GM12865 (cell line): ENCODE results near the gene TSPAN9.

Source experiments
- DNase-seq: peaks from one replicate; pipeline ENCODE4 v3.0.0; 2010; ENCODE audit warnings: low read depth
- H3K4me3 ChIP-seq: 2 replicates; pipeline ENCODE4 v1.5.1; 2011; ENCODE audit warnings: mild to moderate bottlenecking, low read depth, low read length, control low read depth
- TF ChIP-seq, protein P1 (sequence below): IDR thresholded peaks from 2 replicates; pipeline ENCODE4 v1.5.1; 2011; ENCODE audit warnings: low read length, control low read depth, low read depth, inconsistent platforms; ENCODE audit not compliant: insufficient read depth; ENCODE audit errors: missing control alignments

TSPAN9 gene

DNA sequence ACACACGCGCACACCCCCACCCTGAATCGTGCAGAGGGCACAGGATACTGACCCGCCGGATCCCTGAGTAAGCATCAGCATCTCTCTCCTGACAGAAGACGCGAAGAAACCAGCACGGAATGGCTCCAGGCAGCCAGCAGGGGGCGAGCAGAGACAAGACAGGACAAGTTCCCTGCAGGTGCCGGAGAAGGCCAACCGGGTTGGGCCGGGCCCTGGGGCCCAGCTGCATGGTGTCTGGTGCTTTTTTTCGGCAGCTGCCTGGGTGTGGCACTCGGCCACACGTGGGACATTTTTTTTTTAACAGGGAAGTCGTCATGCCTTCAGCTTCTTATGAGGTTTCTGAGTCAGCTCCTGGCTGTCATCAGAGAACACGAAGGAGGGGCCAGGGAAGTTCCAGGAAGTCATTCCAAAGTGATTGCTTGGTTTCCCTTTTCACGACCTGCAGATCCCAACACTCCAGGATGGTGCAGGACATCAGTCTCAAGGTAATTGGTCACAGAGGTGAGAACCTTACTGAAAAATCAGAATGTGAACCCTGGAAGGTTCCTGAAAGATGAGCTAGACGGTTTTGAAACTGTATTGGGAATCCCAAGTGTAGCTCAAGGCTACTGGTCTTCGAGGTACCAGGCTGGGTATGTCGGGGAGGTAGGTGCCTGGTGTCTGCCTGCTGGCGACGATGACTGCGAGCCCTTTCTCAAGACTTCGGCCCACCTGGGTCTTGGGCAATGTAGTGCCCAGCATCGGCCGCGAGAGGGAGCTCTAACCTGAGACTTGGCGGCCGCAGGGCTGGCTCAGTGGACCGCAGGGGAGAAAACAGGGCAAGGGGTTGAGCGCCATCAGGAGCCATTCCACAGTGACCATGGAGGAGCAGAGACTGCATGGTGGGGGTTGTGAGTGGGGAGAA lies 223.0 kb downstream of the TSPAN9 start:
- TF ChIP-seq, protein P1, sequence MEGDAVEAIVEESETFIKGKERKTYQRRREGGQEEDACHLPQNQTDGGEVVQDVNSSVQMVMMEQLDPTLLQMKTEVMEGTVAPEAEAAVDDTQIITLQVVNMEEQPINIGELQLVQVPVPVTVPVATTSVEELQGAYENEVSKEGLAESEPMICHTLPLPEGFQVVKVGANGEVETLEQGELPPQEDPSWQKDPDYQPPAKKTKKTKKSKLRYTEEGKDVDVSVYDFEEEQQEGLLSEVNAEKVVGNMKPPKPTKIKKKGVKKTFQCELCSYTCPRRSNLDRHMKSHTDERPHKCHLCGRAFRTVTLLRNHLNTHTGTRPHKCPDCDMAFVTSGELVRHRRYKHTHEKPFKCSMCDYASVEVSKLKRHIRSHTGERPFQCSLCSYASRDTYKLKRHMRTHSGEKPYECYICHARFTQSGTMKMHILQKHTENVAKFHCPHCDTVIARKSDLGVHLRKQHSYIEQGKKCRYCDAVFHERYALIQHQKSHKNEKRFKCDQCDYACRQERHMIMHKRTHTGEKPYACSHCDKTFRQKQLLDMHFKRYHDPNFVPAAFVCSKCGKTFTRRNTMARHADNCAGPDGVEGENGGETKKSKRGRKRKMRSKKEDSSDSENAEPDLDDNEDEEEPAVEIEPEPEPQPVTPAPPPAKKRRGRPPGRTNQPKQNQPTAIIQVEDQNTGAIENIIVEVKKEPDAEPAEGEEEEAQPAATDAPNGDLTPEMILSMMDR: peak; percentile 96
- DNase-seq: peak; percentile 87
- no peak overlapping the region for H3K4me3 ChIP-seq

DNA sequence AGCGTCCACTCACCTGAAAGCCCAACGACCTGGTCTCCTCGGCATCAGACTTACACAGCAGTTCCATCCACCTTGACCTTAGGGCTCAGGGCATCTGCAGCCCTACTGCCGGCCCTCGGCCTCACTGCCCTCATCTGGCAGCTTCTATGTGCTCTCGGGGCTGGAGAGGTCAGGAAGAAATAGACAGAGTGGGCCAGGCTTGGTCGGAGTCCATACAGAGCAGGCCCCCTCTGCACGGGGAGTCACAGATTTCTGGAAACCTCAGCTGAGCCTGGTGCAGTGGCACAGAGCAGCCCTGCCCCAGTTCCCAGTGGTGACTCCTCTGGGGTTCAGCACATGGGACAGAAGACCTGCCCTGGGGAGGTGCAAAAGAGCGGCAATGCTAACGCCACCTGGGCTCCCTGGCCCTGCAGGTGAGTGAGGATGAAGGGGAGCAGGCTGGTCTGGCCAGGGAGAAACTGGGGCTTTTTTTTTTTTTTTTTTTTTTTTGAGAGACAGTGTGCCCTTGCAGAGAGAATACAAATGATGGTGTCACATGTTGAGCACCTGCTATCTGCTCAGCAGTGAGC lies 223.7 kb downstream of the TSPAN9 start:
- DNase-seq: no peak
- TF ChIP-seq, protein P1: no peak
- no peak overlapping the region for H3K4me3 ChIP-seq

DNA sequence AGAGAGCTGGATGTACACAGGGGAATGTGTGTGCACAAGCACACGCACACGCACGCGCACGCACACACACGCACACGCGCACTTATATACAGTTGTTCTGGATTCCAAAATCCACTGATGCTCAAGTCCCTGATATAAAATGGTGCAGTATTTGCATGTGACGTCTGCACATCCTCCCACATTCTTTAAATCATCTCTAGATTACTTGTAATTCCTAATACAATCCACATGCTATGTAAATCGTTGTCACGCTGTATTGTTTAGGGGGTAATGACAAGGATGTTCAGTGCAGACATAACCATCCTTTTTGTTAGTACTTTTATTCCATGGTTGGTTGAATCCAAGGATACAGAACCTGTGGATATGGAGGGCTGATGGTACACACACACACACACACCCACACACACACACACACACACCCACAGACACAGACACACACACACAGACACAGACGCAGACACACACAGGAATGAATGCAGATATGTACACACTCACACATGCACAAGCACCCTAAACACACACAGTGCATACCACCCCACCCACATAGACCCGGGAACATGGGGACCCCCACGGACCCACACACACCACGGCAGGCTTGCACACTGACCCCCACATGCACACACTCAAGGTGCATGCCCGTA lies 225.3 kb downstream of the TSPAN9 start:
- H3K4me3 ChIP-seq: no peak overlapping the region

DNA sequence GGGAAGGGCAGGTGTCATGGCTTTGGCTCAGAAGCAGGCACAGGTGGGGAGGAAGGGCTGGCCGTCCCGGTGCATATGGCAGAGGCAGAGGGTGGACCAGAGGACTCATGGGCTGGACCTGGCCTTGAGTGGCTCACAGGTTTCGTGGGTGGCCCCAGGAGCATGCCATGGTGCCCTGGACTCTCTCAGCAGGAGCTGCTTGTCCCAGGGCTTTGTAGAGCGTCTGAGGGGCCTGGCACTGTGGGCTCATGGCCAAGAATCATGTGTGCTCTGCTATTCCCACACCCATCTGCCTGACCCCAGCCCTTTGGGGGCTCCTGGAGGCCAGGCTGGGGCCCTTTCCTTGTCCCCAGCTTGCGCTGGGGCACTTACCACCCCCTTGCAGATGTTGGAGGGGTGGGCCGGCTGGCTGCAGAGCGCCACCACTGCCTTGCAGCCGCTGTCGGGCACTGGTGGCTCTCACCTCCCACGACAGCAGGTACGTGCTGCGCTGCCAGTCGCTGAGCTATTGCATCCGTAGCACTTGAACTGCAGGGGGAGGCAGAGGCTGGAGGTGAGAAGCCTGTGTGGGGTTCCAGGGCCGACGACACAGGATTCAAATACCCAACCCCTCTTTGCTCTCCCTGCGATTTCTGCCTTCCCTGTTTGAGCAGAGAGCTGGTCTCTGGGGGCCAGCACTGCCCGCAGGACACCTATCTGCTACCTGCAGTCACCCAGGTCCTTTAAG lies 226.4 kb downstream of the TSPAN9 start:
- DNase-seq: no peak
- H3K4me3 ChIP-seq: no peak overlapping the region
- TF ChIP-seq, protein P1: no peak

More for the DNA sequence above, 225.3 kb downstream of the TSPAN9 start:
- DNase-seq: no peak
- TF ChIP-seq, protein P1: no peak

DNA sequence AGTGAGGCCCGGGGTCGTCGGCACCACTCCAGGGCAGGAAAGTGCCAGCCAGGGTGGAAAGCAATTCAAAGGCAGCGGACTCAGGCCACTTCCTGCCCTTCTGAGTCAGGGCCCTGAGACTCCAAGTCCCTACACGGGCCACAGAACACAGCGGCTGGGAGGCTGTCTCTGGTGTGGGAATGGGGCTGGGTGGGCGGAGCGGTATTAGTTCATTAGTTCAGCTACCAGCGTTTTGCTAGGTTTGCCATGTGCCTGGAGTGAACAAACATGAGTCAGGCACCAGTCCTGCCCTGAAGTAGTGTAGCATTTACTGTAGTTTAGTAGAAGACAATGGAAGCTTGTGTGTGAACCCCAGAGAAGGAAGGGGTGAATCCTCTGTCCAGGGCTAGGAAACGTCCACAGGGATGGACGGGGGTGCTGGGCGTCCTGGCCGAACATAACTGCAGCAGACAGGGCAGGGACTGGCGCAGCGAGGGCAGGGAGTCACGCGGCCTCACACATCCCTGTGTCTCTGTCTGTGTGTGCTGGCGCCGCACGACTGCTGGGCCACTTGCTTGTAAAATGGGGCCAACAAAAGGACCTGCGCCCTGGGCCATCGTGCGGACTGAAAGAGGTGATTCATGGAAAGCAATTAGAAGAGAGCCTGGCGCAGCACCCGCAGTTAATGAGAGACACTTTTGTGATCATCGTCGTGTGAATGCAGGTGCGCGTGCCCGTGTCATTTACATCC lies 227.4 kb downstream of the TSPAN9 start:
- TF ChIP-seq, protein P1: no peak
- H3K4me3 ChIP-seq: no peak overlapping the region
- no peak for DNase-seq

DNA sequence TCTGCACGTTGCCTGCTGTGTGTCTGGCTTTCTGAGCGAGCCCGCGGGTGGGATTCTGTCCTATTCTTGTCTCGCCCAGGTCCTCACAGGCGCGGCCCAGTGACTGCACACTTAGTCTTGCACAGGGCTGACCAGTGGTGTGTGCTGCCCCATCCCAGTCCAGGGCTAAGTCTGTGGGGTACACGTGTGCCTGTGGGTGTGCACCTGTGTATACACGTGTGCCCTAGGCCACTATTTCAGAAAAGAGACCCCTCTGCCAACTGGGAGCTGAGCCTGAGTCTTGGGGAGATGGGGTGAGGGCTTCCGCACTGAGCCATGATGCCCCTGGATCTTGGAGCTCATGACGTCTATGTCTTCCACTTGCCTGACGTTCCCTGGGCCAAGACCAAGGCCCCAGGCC lies 228.3 kb downstream of the TSPAN9 start:
- no peak for DNase-seq
- no peak overlapping the region for H3K4me3 ChIP-seq
- TF ChIP-seq, protein P1: no peak
